Thyroid gland (tissue), 4 donors: ENCODE data around the gene ZFYVE1.
"Not testable (repeated sequence)": the region's sequence is repeated elsewhere in the genome, so short reads cannot be mapped to it uniquely, and the experiment has no call there.

Experiments used
- CTCF ChIP-seq, 6 experiments: fragments of 200-600 bp in 3 of 6; fragments of 450-650 bp in 3 of 6; sonication (generic) in 3 of 6; IDR thresholded peaks; one replicate each; pipeline ENCODE4 v1.5.1; 2016 to 2019; ENCODE audit warnings: antibody characterized with exemption in 6 of 6, mild to moderate bottlenecking in 2 of 6, inconsistent platforms in 1 of 6, moderate library complexity in 1 of 6
- POLR2A ChIP-seq, 2 donors: fragments of 450-650 bp; IDR thresholded peaks; one replicate each; pipeline ENCODE4 v1.6.1; 2017; ENCODE audit warnings: antibody characterized with exemption in 2 of 2, mild to moderate bottlenecking in 2 of 2, moderate library complexity in 1 of 2

- not testable (repeated sequence) for TF ChIP-seq POLR2A, CTCF (IDR thresholded peaks at IDR 0.05)
Observed at GRCh38 chr14:72961016-72961415, 65.9 kb downstream of the ZFYVE1 start.
